ENCODE measurements around the gene MYH15.

MYH15 gene

DNA sequence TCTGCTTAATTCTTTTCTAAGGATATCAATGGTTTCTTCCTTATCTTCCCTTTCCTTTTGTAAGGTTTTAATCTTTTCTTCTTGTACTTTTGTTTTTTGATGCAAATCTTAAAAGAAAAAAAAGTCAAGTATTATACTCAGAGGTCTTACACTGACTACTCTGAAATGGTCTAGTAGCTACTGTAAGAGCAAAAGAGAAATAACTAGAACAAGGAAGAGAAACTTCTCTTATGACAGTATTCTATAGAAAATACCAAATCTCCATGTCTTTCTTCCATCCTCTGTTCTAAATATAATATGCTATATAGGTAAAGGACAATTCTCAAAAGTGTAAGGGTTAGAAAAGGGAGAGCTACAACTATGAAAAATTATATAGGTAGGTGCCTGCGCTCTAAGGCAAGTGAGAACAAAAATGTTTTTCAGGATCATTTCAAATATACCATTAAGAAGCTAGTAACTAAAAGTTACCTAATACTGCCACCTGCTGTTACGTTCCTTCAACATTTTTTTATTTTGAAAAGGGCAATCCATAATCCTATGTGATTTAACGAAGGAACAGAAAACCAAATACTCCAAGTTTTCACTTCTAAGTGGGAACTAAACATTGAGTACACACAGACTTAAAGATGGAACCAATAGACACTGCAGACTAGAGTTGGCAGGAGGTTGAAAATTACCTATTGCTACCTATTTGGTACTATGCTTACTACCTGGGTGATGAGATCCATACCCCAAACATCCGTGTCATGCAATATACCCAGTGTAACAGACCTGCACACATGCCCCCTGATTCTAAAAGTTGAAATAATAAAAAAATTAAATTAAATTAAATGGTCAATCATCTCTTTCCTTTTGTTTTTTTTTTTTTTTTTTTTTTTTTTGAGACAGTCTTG lies 42.1 kb upstream of the MYH15 start:
- no peaks in the 10 kb centered on the region for H3K4me1 ChIP-seq (ENCODE audit: control insufficient read depth, insufficient read depth, low read depth, low read length)
- H3K18ac ChIP-seq (ENCODE audit: low read depth in 1 of 2, low read length in 2 of 2) = no peak overlapping the region
- H3K23ac ChIP-seq (ENCODE audit: low read length in 2 of 2) = no peak overlapping the region
- no peak overlapping the region for H4K91ac ChIP-seq (ENCODE audit: low read length)
- H3K9me3 ChIP-seq (ENCODE audit: control insufficient read depth, low read length) = no peaks in the 10 kb centered on the region
- H3K27me3 ChIP-seq (ENCODE audit: control insufficient read depth in 1 of 2, insufficient read depth in 1 of 2, low read length in 2 of 2) = no peaks in the 10 kb centered on the region
- no peak overlapping the region for H2BK12ac ChIP-seq (ENCODE audit: low read length in 2 of 2)
- no peak overlapping the region for H2BK120ac ChIP-seq (ENCODE audit: low read depth, low read length)
- H2AFZ ChIP-seq (ENCODE audit: low read depth, low read length) = no peak overlapping the region
- H2BK15ac ChIP-seq (ENCODE audit: low read depth, poor library complexity, severe bottlenecking) = no peak overlapping the region
- H3K4ac ChIP-seq (ENCODE audit: low read depth in 1 of 2, low read length in 2 of 2) = no peak overlapping the region
- H2BK5ac ChIP-seq (ENCODE audit: low read depth, low read length, poor library complexity, severe bottlenecking) = no peak overlapping the region
- H4K8ac ChIP-seq (ENCODE audit: low read length) = no peak overlapping the region
- H3K27ac ChIP-seq (ENCODE audit: low read length, poor library complexity, severe bottlenecking) = no peak overlapping the region
- no peaks in the 10 kb centered on the region for H3K79me1 ChIP-seq (replicated peaks; ENCODE audit: low read length, poor library complexity, severe bottlenecking)
- peak overlapping the region; percentile 4 for H3K9ac ChIP-seq (ENCODE audit: low read length)
- WGBS = 67% methylated on average over 1 of the region's 4 CpGs
- no peak overlapping the region for H3K4me2 ChIP-seq (ENCODE audit: low read length, poor library complexity, severe bottlenecking)
- DNase-seq = peak; percentile 66
- peaks cover 0 to 3% of the 10 kb centered on the region in 2 experiments for H3K36me3 ChIP-seq (ENCODE audit: control insufficient read depth in 1 of 2, insufficient read depth in 2 of 2, low read depth in 1 of 2, low read length in 2 of 2)
- no peak overlapping the region for H2AK5ac ChIP-seq (ENCODE audit: low read length, severe bottlenecking)
- no peak overlapping the region for H3K14ac ChIP-seq (ENCODE audit: low read length in 2 of 2)
- H3K4me3 ChIP-seq (ENCODE audit: insufficient read depth in 1 of 2, low read depth in 1 of 2, low read length in 2 of 2) = no peak overlapping the region

GRCh38 chr3:108548886-108549285 lies 38.5 kb upstream of the MYH15 start:
- Histone ChIP-seq H3K4ac (ENCODE audit: low read depth in 1 of 2, low read length in 2 of 2) (no peak overlapping the region), H3K18ac (ENCODE audit: low read depth in 1 of 2, low read length in 2 of 2) (no peak overlapping the region), H4K91ac (ENCODE audit: low read length) (no peak overlapping the region), H2BK5ac (ENCODE audit: low read depth, low read length, poor library complexity, severe bottlenecking) (no peak overlapping the region), H3K9me3 (ENCODE audit: control insufficient read depth, low read length) (no peaks in the 10 kb centered on the region), H3K9ac (ENCODE audit: low read length) (no peak overlapping the region), H3K79me1 (replicated peaks; ENCODE audit: low read length, poor library complexity, severe bottlenecking) (no peaks in the 10 kb centered on the region), H3K14ac (ENCODE audit: low read length in 2 of 2) (no peak overlapping the region), H3K4me3 (ENCODE audit: insufficient read depth in 1 of 2, low read depth in 1 of 2, low read length in 2 of 2) (no peak overlapping the region), H2BK12ac (ENCODE audit: low read length in 2 of 2) (no peak overlapping the region), H3K36me3 (ENCODE audit: control insufficient read depth in 1 of 2, insufficient read depth in 2 of 2, low read depth in 1 of 2, low read length in 2 of 2) (peaks cover 0 to 4% of the 10 kb centered on the region in 2 experiments), H3K4me1 (ENCODE audit: control insufficient read depth, insufficient read depth, low read depth, low read length) (no peaks in the 10 kb centered on the region), H2AFZ (ENCODE audit: low read depth, low read length) (no peak overlapping the region), H2AK5ac (ENCODE audit: low read length, severe bottlenecking) (no peak overlapping the region), H3K27ac (ENCODE audit: low read length, poor library complexity, severe bottlenecking) (no peak overlapping the region), H2BK120ac (ENCODE audit: low read depth, low read length) (no peak overlapping the region), H3K4me2 (ENCODE audit: low read length, poor library complexity, severe bottlenecking) (no peak overlapping the region), H3K23ac (ENCODE audit: low read length in 2 of 2) (no peak overlapping the region), H3K27me3 (ENCODE audit: control insufficient read depth in 1 of 2, insufficient read depth in 1 of 2, low read length in 2 of 2) (no peaks in the 10 kb centered on the region), H2BK15ac (ENCODE audit: low read depth, poor library complexity, severe bottlenecking) (no peak overlapping the region), H4K8ac (ENCODE audit: low read length) (no peak overlapping the region)
- WGBS = no CpG with 5 or more reads among the region's 2 CpGs
- DNase-seq = no peak

DNA sequence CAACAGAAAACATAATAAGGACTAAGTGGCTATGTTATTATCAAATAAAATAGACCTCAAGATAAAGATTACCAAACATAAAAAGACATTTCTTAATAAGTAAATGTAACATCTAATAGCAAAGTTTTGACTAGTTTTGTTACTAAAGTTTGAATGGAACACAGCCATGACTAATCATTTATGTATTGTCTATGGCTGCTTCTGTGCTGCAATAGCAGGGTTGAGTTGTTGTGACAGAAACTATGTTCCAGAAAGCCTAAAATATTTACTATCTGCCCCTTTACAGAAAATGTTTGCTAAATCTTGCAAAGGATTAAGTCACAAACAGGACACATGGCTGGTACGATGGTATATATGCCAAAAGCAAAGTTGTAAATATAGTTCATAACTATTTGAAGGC lies 37.9 kb upstream of the MYH15 start:
- H3K14ac ChIP-seq (ENCODE audit: low read length in 2 of 2) = no peak overlapping the region
- H2BK15ac ChIP-seq (ENCODE audit: low read depth, poor library complexity, severe bottlenecking) = no peak overlapping the region
- no peak overlapping the region for H3K27ac ChIP-seq (ENCODE audit: low read length, poor library complexity, severe bottlenecking)
- no peaks in the 10 kb centered on the region for H3K79me1 ChIP-seq (replicated peaks; ENCODE audit: low read length, poor library complexity, severe bottlenecking)
- no peak overlapping the region for H3K23ac ChIP-seq (ENCODE audit: low read length in 2 of 2)
- H4K8ac ChIP-seq (ENCODE audit: low read length) = no peak overlapping the region
- H3K9ac ChIP-seq (ENCODE audit: low read length) = no peak overlapping the region
- no CpG with 5 or more reads among the region's 1 CpG for WGBS
- H3K4me1 ChIP-seq (ENCODE audit: control insufficient read depth, insufficient read depth, low read depth, low read length) = no peaks in the 10 kb centered on the region
- no peak overlapping the region for H3K4ac ChIP-seq (ENCODE audit: low read depth in 1 of 2, low read length in 2 of 2)
- H2BK12ac ChIP-seq (ENCODE audit: low read length in 2 of 2) = no peak overlapping the region
- no peak overlapping the region for H2AFZ ChIP-seq (ENCODE audit: low read depth, low read length)
- no peaks in the 10 kb centered on the region for H3K27me3 ChIP-seq (ENCODE audit: control insufficient read depth in 1 of 2, insufficient read depth in 1 of 2, low read length in 2 of 2)
- H4K91ac ChIP-seq (ENCODE audit: low read length) = no peak overlapping the region
- no peak overlapping the region for H2BK120ac ChIP-seq (ENCODE audit: low read depth, low read length)
- H3K4me3 ChIP-seq (ENCODE audit: insufficient read depth in 1 of 2, low read depth in 1 of 2, low read length in 2 of 2) = no peak overlapping the region
- H2AK5ac ChIP-seq (ENCODE audit: low read length, severe bottlenecking) = no peak overlapping the region
- no peak overlapping the region for H3K4me2 ChIP-seq (ENCODE audit: low read length, poor library complexity, severe bottlenecking)
- H2BK5ac ChIP-seq (ENCODE audit: low read depth, low read length, poor library complexity, severe bottlenecking) = no peak overlapping the region
- no peaks in the 10 kb centered on the region for H3K9me3 ChIP-seq (ENCODE audit: control insufficient read depth, low read length)
- H3K36me3 ChIP-seq (ENCODE audit: control insufficient read depth in 1 of 2, insufficient read depth in 2 of 2, low read depth in 1 of 2, low read length in 2 of 2) = peaks cover 5 to 10% of the 10 kb centered on the region in 2 experiments
- no peak overlapping the region for H3K18ac ChIP-seq (ENCODE audit: low read depth in 1 of 2, low read length in 2 of 2)
- peak; percentile 40 for DNase-seq

DNA sequence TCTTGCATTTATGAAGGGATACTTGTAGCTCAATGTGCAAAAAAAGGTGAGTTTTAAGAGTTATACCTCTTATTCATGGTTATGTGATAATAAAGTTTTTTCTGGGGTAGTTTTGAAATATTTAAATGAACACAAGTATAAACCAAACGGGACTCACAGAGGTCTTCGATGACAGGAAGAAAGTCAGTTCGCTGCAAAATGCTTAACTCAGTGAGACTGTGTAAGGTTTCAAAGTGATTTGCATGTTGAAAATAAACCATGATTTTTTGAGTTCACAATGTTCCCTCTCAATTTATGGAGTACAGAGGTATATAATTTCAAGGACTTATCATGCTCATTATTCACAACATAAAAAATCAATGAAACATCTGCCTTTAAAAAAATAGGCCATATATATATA lies 36.3 kb upstream of the MYH15 start:
- H3K4ac ChIP-seq (ENCODE audit: low read depth in 1 of 2, low read length in 2 of 2) = no peak overlapping the region
- no peak overlapping the region for H3K18ac ChIP-seq (ENCODE audit: low read depth in 1 of 2, low read length in 2 of 2)
- H2BK120ac ChIP-seq (ENCODE audit: low read depth, low read length) = no peak overlapping the region
- no peak overlapping the region for H2BK15ac ChIP-seq (ENCODE audit: low read depth, poor library complexity, severe bottlenecking)
- no peak overlapping the region for H2BK12ac ChIP-seq (ENCODE audit: low read length in 2 of 2)
- no peak overlapping the region for H4K8ac ChIP-seq (ENCODE audit: low read length)
- peak overlapping the region; percentile 43 for H3K9ac ChIP-seq (ENCODE audit: low read length)
- H3K4me2 ChIP-seq (ENCODE audit: low read length, poor library complexity, severe bottlenecking) = no peak overlapping the region
- H3K27ac ChIP-seq (ENCODE audit: low read length, poor library complexity, severe bottlenecking) = no peak overlapping the region
- WGBS = 97% methylated on average over 3 of the region's 3 CpGs
- H3K79me1 ChIP-seq (replicated peaks; ENCODE audit: low read length, poor library complexity, severe bottlenecking) = no peaks in the 10 kb centered on the region
- peak overlapping the region in 1 of 2 experiments; percentile 41 for H3K4me3 ChIP-seq (ENCODE audit: insufficient read depth in 1 of 2, low read depth in 1 of 2, low read length in 2 of 2)
- H3K4me1 ChIP-seq (ENCODE audit: control insufficient read depth, insufficient read depth, low read depth, low read length) = no peaks in the 10 kb centered on the region
- no peak overlapping the region for H4K91ac ChIP-seq (ENCODE audit: low read length)
- H3K27me3 ChIP-seq (ENCODE audit: control insufficient read depth in 1 of 2, insufficient read depth in 1 of 2, low read length in 2 of 2) = no peaks in the 10 kb centered on the region
- H2BK5ac ChIP-seq (ENCODE audit: low read depth, low read length, poor library complexity, severe bottlenecking) = no peak overlapping the region
- DNase-seq = no peak
- no peak overlapping the region for H2AFZ ChIP-seq (ENCODE audit: low read depth, low read length)
- H3K9me3 ChIP-seq (ENCODE audit: control insufficient read depth, low read length) = no peaks in the 10 kb centered on the region
- peaks cover 6 to 15% of the 10 kb centered on the region in 2 experiments for H3K36me3 ChIP-seq (ENCODE audit: control insufficient read depth in 1 of 2, insufficient read depth in 2 of 2, low read depth in 1 of 2, low read length in 2 of 2)
- no peak overlapping the region for H3K14ac ChIP-seq (ENCODE audit: low read length in 2 of 2)
- H2AK5ac ChIP-seq (ENCODE audit: low read length, severe bottlenecking) = no peak overlapping the region
- no peak overlapping the region for H3K23ac ChIP-seq (ENCODE audit: low read length in 2 of 2)
